CD4-positive, alpha-beta T cell (primary cell): ENCODE measurements around the gene CXCR6. TPM values are rescaled to one million over a fixed set of nuclear protein-coding genes. Genes with fewer than 3 reads are reported as not detected.
A peak's percentile ranks its signal among the peaks of the same experiment; 100 is the strongest.

Experiments used
- ATAC-seq: fragments of 200-7000 bp; cut with Tn5 transposase; one replicate; pipeline ENCODE4 v1.10.0; 2022; ENCODE audit warnings: mild to moderate bottlenecking; ENCODE audit not compliant: poor library complexity
- CTCF ChIA-PET: fragments of 350-600 bp; sonication (Branson Sonifier 250); formaldehyde crosslinking; loops from one replicate; lab custom pipeline; 2021; ENCODE audit warnings: antibody characterized with exemption, inconsistent platforms; lab: Charles Lee
- POLR2A ChIA-PET: fragments of 350-600 bp; sonication (Branson Sonifier 250); formaldehyde crosslinking; loops from one replicate; lab custom pipeline; 2021; ENCODE audit warnings: antibody characterized with exemption, inconsistent platforms; lab: Charles Lee
- DNase-seq, 14 experiments: peaks; one replicate each; pipeline ENCODE4 v3.0.0-alpha.2; 2013 to 2020; ENCODE audit warnings: mixed read lengths in 2 of 14
- H3K27ac ChIP-seq, 2 donors: one replicate each; pipeline versions ENCODE4 v1.5.1 to v1.7.0; 2013; ENCODE audit warnings: low read length in 2 of 2, low read depth in 1 of 2, mild to moderate bottlenecking in 1 of 2
- H3K27me3 ChIP-seq, 2 experiments: 1 replicate in 1 of 2; 2 replicates in 1 of 2; pipeline versions ENCODE4 v1.6.1 to v1.7.0; 2013; ENCODE audit warnings: low read length in 2 of 2, control low read depth in 1 of 2, mild to moderate bottlenecking in 1 of 2, moderate library complexity in 1 of 2; ENCODE audit not compliant: insufficient read depth in 2 of 2, control insufficient read depth in 1 of 2
- H3K36me3 ChIP-seq: one replicate; pipeline ENCODE4 v1.6.1; 2013; ENCODE audit warnings: low read length, control low read depth; ENCODE audit not compliant: insufficient read depth
- H3K4me1 ChIP-seq: one replicate; pipeline ENCODE4 v1.6.1; 2013; ENCODE audit warnings: low read length, control low read depth; ENCODE audit not compliant: insufficient read depth
- H3K4me3 ChIP-seq: one replicate; pipeline ENCODE4 v1.5.1; 2013; ENCODE audit warnings: mild to moderate bottlenecking, low read length, moderate library complexity
- H3K9me3 ChIP-seq, 2 experiments: 1 replicate in 1 of 2; 2 replicates in 1 of 2; pipeline versions ENCODE4 v1.6.1 to v1.7.0; 2013; ENCODE audit warnings: low read length in 2 of 2, mild to moderate bottlenecking in 2 of 2, control low read depth in 1 of 2, moderate library complexity in 1 of 2; ENCODE audit not compliant: control insufficient read depth in 1 of 2, insufficient read depth in 1 of 2
- H3K27ac Mint-ChIP-seq: one replicate; pipeline ENCODE4 v1.8.0; 2020; ENCODE audit warnings: mixed read lengths
- H3K27me3 Mint-ChIP-seq: one replicate; pipeline ENCODE4 v1.8.0; 2021; ENCODE audit warnings: mixed read lengths
- H3K36me3 Mint-ChIP-seq: one replicate; pipeline ENCODE4 v1.8.0; 2021; ENCODE audit warnings: low read depth, mixed read lengths
- H3K4me1 Mint-ChIP-seq: one replicate; pipeline ENCODE4 v1.8.0; 2021; ENCODE audit warnings: low read depth, mixed read lengths
- H3K4me3 Mint-ChIP-seq: one replicate; pipeline ENCODE4 v1.8.0; 2020; ENCODE audit warnings: mild to moderate bottlenecking, mixed read lengths
- H3K9me3 Mint-ChIP-seq: one replicate; pipeline ENCODE4 v1.8.0; 2020; ENCODE audit warnings: mixed read lengths
- CTCF ChIP-seq: fragments of 200-600 bp; IDR thresholded peaks from one replicate; pipeline ENCODE4 v1.8.0; 2022; ENCODE audit warnings: antibody characterized with exemption, mild to moderate bottlenecking
- intact Hi-C, 2 experiments: fragments of 100-400 bp; cut with DNase I in 1 of 2; cut with micrococcal nuclease in 1 of 2; formaldehyde crosslinking; loops; one replicate each; pipeline versions ENCODE4 v1.15.1 to v1.9.0; 2023 to 2025; cut with DNase I, micrococcal nuclease
- total RNA-seq, 174 experiments: library from RNA in 2 of 174; stranded (reverse) in 2 of 174; gene quantifications; one replicate each; pipeline ENCODE4 v1.2.3 and lab custom pipeline; 2021 to 2026

Gene CXCR6
- total RNA-seq, 2 experiments from 2014 or later, result 1.7 to 2.0 TPM

GRCh38 chr3:45964139-45964538, 20.9 kb downstream of the CXCR6 start:
- no peak overlapping the region for H3K4me3 ChIP-seq
- H3K9me3 ChIP-seq, result no peaks in the 10 kb centered on the region
- no peak overlapping the region for H3K27ac ChIP-seq
- Mint-ChIP-seq H3K27me3 (no peaks in the 10 kb centered on the region), H3K4me3 (no peak overlapping the region), H3K4me1 (peaks cover 28% of the 10 kb centered on the region), H3K9me3 (no peaks in the 10 kb centered on the region), H3K36me3 (peaks cover 91% of the 10 kb centered on the region), H3K27ac (peak overlapping the region; percentile 67)
- peaks cover 92% of the 10 kb centered on the region for H3K36me3 ChIP-seq
- CTCF ChIA-PET, result interaction anchor here (2.9 kb wide), 1 partner anchor 115 kb away, joined by 10 read pairs; no protein-coding TSS in a partner anchor
- ATAC-seq, result peak; percentile 61
- intact Hi-C loops, result no loop called here
- POLR2A ChIA-PET, result interaction anchor here (1.2 to 1.4 kb wide), 4 partner anchors 8 to 123 kb away, joined by 3 to 5 read pairs (median 3); no protein-coding TSS in a partner anchor
- peaks cover 71% of the 10 kb centered on the region for H3K4me1 ChIP-seq
- H3K27me3 ChIP-seq, result no peaks in the 10 kb centered on the region
- peak in 3 of 14 experiments; percentile 42 to 49 (median 44) for DNase-seq
- TF ChIP-seq CTCF, result no peak

- Histone ChIP-seq H3K4me3 (no peak overlapping the region), H3K27me3 (no peaks in the 10 kb centered on the region), H3K9me3 (no peaks in the 10 kb centered on the region), H3K4me1 (peaks cover 78% of the 10 kb centered on the region), H3K27ac (no peak overlapping the region), H3K36me3 (peaks cover 92% of the 10 kb centered on the region)
- peaks cover 91% of the 10 kb centered on the region for H3K36me3 Mint-ChIP-seq
- H3K4me3 Mint-ChIP-seq, result no peak overlapping the region
- peaks cover 28% of the 10 kb centered on the region for H3K4me1 Mint-ChIP-seq
- ATAC-seq (peak; percentile 54), DNase-seq (no peak)
- intact Hi-C loops, result no loop called here
- H3K27me3 Mint-ChIP-seq, result no peaks in the 10 kb centered on the region
- ChIA-PET CTCF (interaction anchor here (0.6 to 2.9 kb wide), 5 partner anchors 15 to 114 kb away, joined by 3 to 10 read pairs (median 4); no protein-coding TSS in a partner anchor), POLR2A (interaction anchor here (0.6 to 1.5 kb wide), 8 partner anchors 9 to 182 kb away, joined by 3 to 5 read pairs (median 3); no protein-coding TSS in a partner anchor)
- no peaks in the 10 kb centered on the region for H3K9me3 Mint-ChIP-seq
- TF ChIP-seq CTCF, result no peak
- H3K27ac Mint-ChIP-seq, result peak overlapping the region; percentile 61
These were observed 22.0 kb downstream of the CXCR6 start for GRCh38 chr3:45965253-45965652.

- DNase-seq (peak in 10 of 14 experiments; percentile 16 to 68 (median 32)), ATAC-seq (peak; percentile 47)
- no peak for TF ChIP-seq CTCF
- peak overlapping the region; percentile 61 for H3K27ac Mint-ChIP-seq
- Histone ChIP-seq H3K4me1 (peaks cover 78% of the 10 kb centered on the region), H3K27ac (no peak overlapping the region), H3K36me3 (peaks cover 92% of the 10 kb centered on the region), H3K4me3 (no peak overlapping the region), H3K9me3 (no peaks in the 10 kb centered on the region), H3K27me3 (no peaks in the 10 kb centered on the region)
- peaks cover 28% of the 10 kb centered on the region for H3K4me1 Mint-ChIP-seq
- H3K4me3 Mint-ChIP-seq, result no peak overlapping the region
- intact Hi-C loops, result no loop called here
- H3K36me3 Mint-ChIP-seq, result peaks cover 91% of the 10 kb centered on the region
- ChIA-PET CTCF (interaction anchor here (0.6 to 2.9 kb wide), 5 partner anchors 15 to 113 kb away, joined by 3 to 10 read pairs (median 4); no protein-coding TSS in a partner anchor), POLR2A (interaction anchor here (0.6 to 1.5 kb wide), 7 partner anchors 8 to 181 kb away, joined by 3 to 5 read pairs (median 3); no protein-coding TSS in a partner anchor)
- no peaks in the 10 kb centered on the region for H3K9me3 Mint-ChIP-seq
- no peaks in the 10 kb centered on the region for H3K27me3 Mint-ChIP-seq
These were observed 22.4 kb downstream of the CXCR6 start for GRCh38 chr3:45965653-45966052.
